GM12878 (cell line): Measurements from ENCODE around the gene MYLK3. TPM values are rescaled to one million over a fixed set of nuclear protein-coding genes. Genes with fewer than 3 reads are reported as not detected.

Experiments
- ATAC-seq: fragments of 200-7000 bp; cut with Tn5 transposase; 3 replicates; pipeline ENCODE4 v1.9.1; 2020; ENCODE audit warnings: mild to moderate bottlenecking, moderate library complexity
- BruUV-seq: library from RNA; stranded (reverse); fragments of 400-500 nt; replicated peaks from 2 replicates; lab custom pipeline; 2021; lab: Mats Ljungman, UMichigan
- CTCF ChIA-PET: fragments of 300-600 bp; sonication (Branson Sonifier 250); formaldehyde crosslinking; extraction: SDS; loops from one replicate; lab custom pipeline; 2021; ENCODE audit warnings: inconsistent platforms; lab: Yijun Ruan, JAX
- POLR2A ChIA-PET: fragments of 350-600 bp; formaldehyde crosslinking; extraction: SDS; loops from one replicate; lab custom pipeline; 2021; ENCODE audit warnings: inconsistent platforms; lab: Charles Lee
- RAD21 ChIA-PET: fragments of 300-600 bp; sonication (Branson Sonifier 250); formaldehyde crosslinking; loops from one replicate; lab custom pipeline; 2023; ENCODE audit warnings: antibody characterized with exemption; ENCODE audit not compliant: unreplicated experiment; lab: Charles Lee
- SMC1A ChIA-PET: fragments of 300-600 bp; sonication (Branson Sonifier 250); formaldehyde crosslinking; loops from one replicate; lab custom pipeline; 2023; ENCODE audit not compliant: unreplicated experiment, uncharacterized antibody; lab: Charles Lee
- DNase-seq: peaks from one replicate; pipeline ENCODE4 v3.0.0-alpha.2; 2011; ENCODE audit warnings: low read depth, low spot score
- FAIRE-seq: peaks from 3 replicates; lab custom pipeline; 2011; peaks lifted over from hg19 to GRCh38; lab: Jason Lieb, UNC
- H2AFZ ChIP-seq: 2 replicates; pipeline ENCODE4 v1.6.0; 2011; ENCODE audit warnings: low read depth, low read length, control low read depth; ENCODE audit not compliant: control insufficient read depth
- H3K27ac ChIP-seq: 2 replicates; pipeline ENCODE4 v1.5.1; 2011; ENCODE audit warnings: control low read depth; ENCODE audit not compliant: control insufficient read depth, insufficient read depth
- H3K27me3 ChIP-seq, 2 experiments: replicated peaks in 1 of 2; 2 replicates each; pipeline versions ENCODE4 v1.6.0 to v1.6.1; 2011; ENCODE audit warnings: low read length in 1 of 2; ENCODE audit not compliant: control insufficient read depth in 2 of 2, insufficient read depth in 2 of 2
- H3K36me3 ChIP-seq, 2 experiments: 2 replicates each; pipeline ENCODE4 v1.5.1; 2011; ENCODE audit warnings: low read length in 1 of 2; ENCODE audit not compliant: control insufficient read depth in 2 of 2, insufficient read depth in 2 of 2
- H3K4me1 ChIP-seq: 2 replicates; pipeline ENCODE4 v1.6.1; 2011; ENCODE audit warnings: mild to moderate bottlenecking, low read length, moderate library complexity, mixed read lengths; ENCODE audit not compliant: control insufficient read depth, insufficient read depth
- H3K4me2 ChIP-seq: 2 replicates; pipeline ENCODE4 v1.6.0; 2011; ENCODE audit warnings: control low read depth; ENCODE audit not compliant: control insufficient read depth, insufficient read depth
- H3K4me3 ChIP-seq: fragments of 200-600 bp; sonication (generic); 2 replicates; pipeline ENCODE4 v1.5.1; 2016
- H3K79me2 ChIP-seq: 2 replicates; pipeline ENCODE4 v1.6.0; 2011; ENCODE audit warnings: low read length; ENCODE audit not compliant: control insufficient read depth, insufficient read depth
- H3K9ac ChIP-seq: 2 replicates; pipeline ENCODE4 v1.8.0; 2011; ENCODE audit warnings: low read length, control low read depth, mixed read lengths; ENCODE audit not compliant: control insufficient read depth, insufficient read depth
- H3K9me3 ChIP-seq: replicated peaks from 3 replicates; pipeline ENCODE4 v1.5.1; 2011; ENCODE audit warnings: mild to moderate bottlenecking, low read length; ENCODE audit not compliant: control insufficient read depth, insufficient read depth
- H4K20me1 ChIP-seq: 2 replicates; pipeline ENCODE4 v1.6.0; 2011; ENCODE audit not compliant: control insufficient read depth, insufficient read depth
- ATF3 ChIP-seq: IDR thresholded peaks from 2 replicates; pipeline ENCODE4 v1.6.1; 2011; ENCODE audit warnings: low read depth, mild to moderate bottlenecking, low read length, moderate library complexity, borderline replicate concordance; ENCODE audit errors: extremely low read depth
- BCLAF1 ChIP-seq: fragments of 450-650 bp; IDR thresholded peaks from 2 replicates; pipeline ENCODE4 v1.6.1; 2017; ENCODE audit warnings: antibody characterized with exemption, mild to moderate bottlenecking, moderate library complexity
- CBFB ChIP-seq: IDR thresholded peaks from 2 replicates; pipeline ENCODE4 v1.6.1; 2016; ENCODE audit warnings: antibody characterized with exemption, low read depth
- CHD1 ChIP-seq: IDR thresholded peaks from 2 replicates; pipeline ENCODE4 v1.6.1; 2012; ENCODE audit warnings: low read depth, low read length, improper control_type of control experiment
- IKZF2 ChIP-seq, 2 experiments: fragments of 450-650 bp; IDR thresholded peaks; 2 replicates each; pipeline ENCODE4 v1.6.1; 2017; ENCODE audit warnings: mild to moderate bottlenecking in 2 of 2, moderate library complexity in 2 of 2
- KDM1A ChIP-seq: fragments of 200-600 bp; sonication (generic); IDR thresholded peaks from 2 replicates; pipeline ENCODE4 v1.6.1; 2016; ENCODE audit warnings: borderline replicate concordance
- NRF1 ChIP-seq: conservative IDR thresholded peaks from 2 replicates; pipeline ENCODE4 v1.6.1; 2011; ENCODE audit warnings: mild to moderate bottlenecking, low read depth, low read length, improper control_type of control experiment
- POU2F2 ChIP-seq: IDR thresholded peaks from 3 replicates; pipeline ENCODE4 v1.6.1; 2011; ENCODE audit warnings: low read depth, mild to moderate bottlenecking, low read length, borderline replicate concordance
- ZNF384 ChIP-seq: IDR thresholded peaks from 2 replicates; pipeline ENCODE4 v1.6.1; 2012; ENCODE audit warnings: low read depth, mild to moderate bottlenecking, low read length, improper control_type of control experiment, borderline replicate concordance
- ZNF622 ChIP-seq: fragments of 450-650 bp; IDR thresholded peaks from 2 replicates; pipeline ENCODE4 v1.6.1; 2017; ENCODE audit warnings: mild to moderate bottlenecking, inconsistent platforms
- WGBS: methylation state at CpG from one replicate; pipeline ENCODE4 v1.1.6; 2016; ENCODE audit warnings: low lambda C conversion rate; ENCODE audit not compliant: insufficient replicate concordance, insufficient coverage; ENCODE audit errors: missing lambda C conversion rate; 5-methylcytosine and 5-hydroxymethylcytosine counted together
- in situ Hi-C: fragments of 300-500 bp; cut with MboI; formaldehyde crosslinking; loops from 9 replicates; pipeline ENCODE4 v1.14.3; 2018; ENCODE audit warnings: mixed read lengths
- intact Hi-C: fragments of 100-400 bp; cut with micrococcal nuclease; formaldehyde crosslinking; loops from one replicate; pipeline ENCODE4 v1.14.2; 2022; ENCODE audit not compliant: unreplicated experiment
- polyA plus RNA-seq, 11 experiments: library from polyadenylated mRNA; depleted of rRNA in 4 of 11; unstranded in 6 of 11; stranded (reverse) in 5 of 11; fragments of >200 nt; fragmentation: Nextera tagmentation in 4 of 11; fragmentation: Illumina TruSeq in 1 of 11; extraction: Ambion mirVana in 4 of 11; extraction: Trizol in 1 of 11; gene quantifications; 1 replicate in 1 of 11; 2 replicates in 10 of 11; pipeline versions ENCODE4 v1.2.1 to v1.2.3, GENCODE V29; 2011 to 2016; ENCODE audit warnings: inconsistent platforms in 2 of 11, missing spikeins in 2 of 11, low read depth in 1 of 11
- total RNA-seq, 4 experiments: library from RNA; depleted of rRNA in 3 of 4; stranded (reverse); fragments of >200 nt in 3 of 4; fragmentation: Illumina TruSeq in 1 of 4; extraction: Trizol in 1 of 4; gene quantifications; 2 replicates each; pipeline versions ENCODE4 v1.2.1 to v1.2.3, GENCODE V29; 2013 to 2021

MYLK3 gene
- total and polyA plus RNA-seq, 10 of the 15 experiments (the other 5 are each of a cell fraction or from before 2014, with no cell fraction given) = 0.02 to 0.46 (median 0.17) TPM

GRCh38 chr16:46712911-46713310 is 35.2 kb downstream of the MYLK3 start:
- ChIA-PET SMC1A (interaction anchor here (1.1 kb wide), 1 partner anchor 8 kb away, joined by 4 read pairs; no protein-coding TSS in a partner anchor), POLR2A (no interaction called here), RAD21 (no interaction called here), CTCF (no interaction called here)
- FAIRE-seq = no peak
- no TSS peak for BruUV-seq
- Histone ChIP-seq H3K27me3 (no peaks in the 10 kb centered on the region), H3K4me1 (peaks cover 10% of the 10 kb centered on the region), H3K79me2 (no peaks in the 10 kb centered on the region), H3K9ac (no peak overlapping the region), H2AFZ (no peak overlapping the region), H3K9me3 (no peaks in the 10 kb centered on the region), H3K27ac (no peak overlapping the region), H3K4me3 (no peak overlapping the region), H4K20me1 (no peaks in the 10 kb centered on the region), H3K4me2 (peak overlapping the region; percentile 53; the same call in 1 of the 2 replicates), H3K36me3 (no peaks in the 10 kb centered on the region)
- peak; percentile 27; the same call in 2 of the 3 replicates for ATAC-seq
- no peak for DNase-seq
- in situ Hi-C loops (no loop called here), intact Hi-C loops (no loop called here)
- no peak for TF ChIP-seq KDM1A
- peak in 1 of 2 experiments; percentile 25; a peak in 1 of 4 replicates for TF ChIP-seq IKZF2 (IDR thresholded peaks at IDR 0.05)
- WGBS = 24% methylated on average over 2 of the region's 3 CpGs

- Histone ChIP-seq H3K9ac (no peak overlapping the region), H3K27ac (no peak overlapping the region), H2AFZ (no peak overlapping the region), H3K9me3 (no peaks in the 10 kb centered on the region), H3K79me2 (no peaks in the 10 kb centered on the region), H3K27me3 (no peaks in the 10 kb centered on the region), H3K36me3 (no peaks in the 10 kb centered on the region), H4K20me1 (no peaks in the 10 kb centered on the region), H3K4me1 (peaks cover 10% of the 10 kb centered on the region), H3K4me2 (no peak overlapping the region), H3K4me3 (no peak overlapping the region)
- ATAC-seq (peak; percentile 55), FAIRE-seq (no peak), DNase-seq (no peak)
- RAD21 ChIA-PET = interaction anchor here (1.6 kb wide), 1 partner anchor 78 kb away, joined by 4 read pairs; no protein-coding TSS in a partner anchor
- CTCF ChIA-PET = interaction anchor here (0.5 to 1.6 kb wide), 2 partner anchors 19 to 102 kb away, joined by 3 read pairs; no protein-coding TSS in a partner anchor
- POLR2A ChIA-PET = no interaction called here
- 75% methylated on average over 10 of the region's 10 CpGs for whole genome bisulfite sequencing
- no TSS peak for BruUV-seq
- TF ChIP-seq ZNF622 (no peak), NRF1 (no peak), ZNF384 (no peak), CBFB (no peak), CHD1 (no peak), BCLAF1 (no peak), ATF3 (no peak), POU2F2 (no peak)
- SMC1A ChIA-PET = no interaction called here
- in situ Hi-C loops = no loop called here
- intact Hi-C loops = no loop called here
These were observed 36.8 kb downstream of the MYLK3 start for GRCh38 chr16:46711106-46712058.
